ENCODE measurements around the gene VANGL2.
A peak's percentile ranks its signal among the peaks of the same experiment; 100 is the strongest.

VANGL2 gene

GRCh38 chr1:160406131-160406968 is 6.0 kb downstream of the VANGL2 start:
- DNase-seq (ENCODE audit: low spot score) = peak; percentile 16

- DNase-seq (ENCODE audit: low spot score) = peak; percentile 44
These were observed 7.8 kb downstream of the VANGL2 start for GRCh38 chr1:160407839-160408801.

GRCh38 chr1:160408864-160409263 is 8.5 kb downstream of the VANGL2 start:
- DNase-seq (ENCODE audit: low spot score) = no peak

GRCh38 chr1:160409486-160409885 is 9.1 kb downstream of the VANGL2 start:
- no peak for DNase-seq (ENCODE audit: low spot score)

- DNase-seq (ENCODE audit: low spot score) = no peak
These were observed 10.1 kb downstream of the VANGL2 start for GRCh38 chr1:160410406-160411005.

GRCh38 chr1:160411271-160412027 is 11.1 kb downstream of the VANGL2 start:
- DNase-seq (ENCODE audit: low spot score) = no peak

GRCh38 chr1:160412028-160412362 is 11.6 kb downstream of the VANGL2 start:
- DNase-seq (ENCODE audit: low spot score) = no peak

GRCh38 chr1:160413716-160414115 is 13.4 kb downstream of the VANGL2 start:
- DNase-seq (ENCODE audit: low spot score) = no peak

- DNase-seq (ENCODE audit: low spot score) = no peak
These were observed 14.5 kb downstream of the VANGL2 start for GRCh38 chr1:160414881-160415280.

GRCh38 chr1:160415696-160416290 is 15.4 kb downstream of the VANGL2 start:
- no peak for DNase-seq (ENCODE audit: low spot score)

GRCh38 chr1:160416369-160416768 is 16.0 kb downstream of the VANGL2 start:
- DNase-seq (ENCODE audit: low spot score) = peak; percentile 34

GRCh38 chr1:160418483-160418882 is 18.1 kb downstream of the VANGL2 start:
- DNase-seq (ENCODE audit: low spot score) = no peak

- DNase-seq (ENCODE audit: low spot score) = no peak
These were observed 18.9 kb downstream of the VANGL2 start for GRCh38 chr1:160419150-160419837.

GRCh38 chr1:160419838-160420169 is 19.4 kb downstream of the VANGL2 start:
- DNase-seq (ENCODE audit: low spot score) = no peak

GRCh38 chr1:160420881-160421842 is 20.8 kb downstream of the VANGL2 start:
- DNase-seq (ENCODE audit: low spot score) = no peak

GRCh38 chr1:160421881-160422280 is 21.5 kb downstream of the VANGL2 start:
- no peak for DNase-seq (ENCODE audit: low spot score)

GRCh38 chr1:160423966-160424365 is 23.6 kb downstream of the VANGL2 start:
- no peak for DNase-seq (ENCODE audit: low spot score)

- no peak for DNase-seq (ENCODE audit: low spot score)
These were observed 25.5 kb downstream of the VANGL2 start for GRCh38 chr1:160425847-160426246.

- no peak for DNase-seq (ENCODE audit: low spot score)
These were observed 27.3 kb downstream of the VANGL2 start for GRCh38 chr1:160427625-160428024.

- DNase-seq (ENCODE audit: low spot score) = no peak
These were observed 27.7 kb downstream of the VANGL2 start for GRCh38 chr1:160428053-160428452.

Data from LoVo (cell line).